T-helper 17 cell (primary cell): Measurements from ENCODE around the gene RPL41. TPM values are rescaled to one million over a fixed set of nuclear protein-coding genes. Genes with fewer than 3 reads are reported as not detected.
"Not testable (repeated sequence)": the region's sequence is repeated elsewhere in the genome, so short reads cannot be mapped to it uniquely, and the experiment has no call there.

ENCODE experiments used
- ATAC-seq: fragments of 150-1000 bp; cut with Tn5 transposase; 2 replicates; pipeline ENCODE4 v1.10.0; 2021; ENCODE audit warnings: mild to moderate bottlenecking, moderate library complexity
- DNase-seq, 3 donors: peaks; one replicate each; pipeline versions ENCODE4 v3.0.0 to v3.0.0-alpha.2; 2020 to 2021
- H3K9me3 ChIP-seq: one replicate; pipeline ENCODE4 v1.7.0; 2013; ENCODE audit warnings: low read length, mild to moderate bottlenecking; ENCODE audit not compliant: control insufficient read depth, poor library complexity, severe bottlenecking
- H3K27ac Mint-ChIP-seq: one replicate; pipeline ENCODE4 v1.8.0; 2022; ENCODE audit warnings: mild to moderate bottlenecking, moderate library complexity, mixed read lengths
- H3K27me3 Mint-ChIP-seq: one replicate; pipeline ENCODE4 v1.8.0; 2022; ENCODE audit warnings: mixed read lengths
- H3K36me3 Mint-ChIP-seq: one replicate; pipeline ENCODE4 v1.8.0; 2022; ENCODE audit warnings: low read depth, mixed read lengths
- H3K4me1 Mint-ChIP-seq: one replicate; pipeline ENCODE4 v1.8.0; 2022; ENCODE audit warnings: mild to moderate bottlenecking, mixed read lengths
- H3K4me3 Mint-ChIP-seq: one replicate; pipeline ENCODE4 v1.8.0; 2022; ENCODE audit warnings: mild to moderate bottlenecking, moderate library complexity, mixed read lengths
- total RNA-seq, 4 donors: library from RNA in 2 of 4; stranded (reverse) in 2 of 4; gene quantifications; one replicate each; pipeline ENCODE4 v1.2.3 and lab custom pipeline; 2022 to 2026

RPL41 gene
- total RNA-seq, 2 donors from 2014 or later: 5,484 to 5,668 TPM

DNA sequence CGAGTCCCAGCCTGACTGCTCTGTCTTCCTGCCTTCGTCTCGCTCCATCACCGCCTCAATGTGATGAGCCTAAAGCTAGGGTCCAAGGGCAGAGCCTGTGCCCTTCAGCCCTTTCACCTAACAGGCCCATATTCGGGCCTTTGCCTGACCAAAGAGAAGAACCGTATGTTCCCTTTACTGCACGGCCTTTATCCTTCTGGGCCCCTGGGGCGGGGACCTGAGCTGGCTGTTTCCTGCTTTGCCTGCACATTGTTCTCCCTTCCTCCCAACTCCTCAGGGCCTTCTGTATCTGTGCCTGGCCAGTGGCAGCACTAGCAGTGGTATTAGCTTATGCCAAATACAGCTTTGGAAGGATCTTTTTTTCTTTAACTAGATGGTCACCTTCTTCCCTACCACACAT is 27.4 kb downstream of the RPL41 start:
- ATAC-seq (no peak), DNase-seq (no peak)
- H3K36me3 Mint-ChIP-seq: peaks cover 8% of the 10 kb centered on the region
- H3K4me3 Mint-ChIP-seq: no peak overlapping the region
- peak overlapping the region; percentile 91 for H3K27ac Mint-ChIP-seq
- no peaks in the 10 kb centered on the region for H3K27me3 Mint-ChIP-seq
- H3K4me1 Mint-ChIP-seq: peaks cover 29% of the 10 kb centered on the region
- H3K9me3 ChIP-seq: no peaks in the 10 kb centered on the region

DNA sequence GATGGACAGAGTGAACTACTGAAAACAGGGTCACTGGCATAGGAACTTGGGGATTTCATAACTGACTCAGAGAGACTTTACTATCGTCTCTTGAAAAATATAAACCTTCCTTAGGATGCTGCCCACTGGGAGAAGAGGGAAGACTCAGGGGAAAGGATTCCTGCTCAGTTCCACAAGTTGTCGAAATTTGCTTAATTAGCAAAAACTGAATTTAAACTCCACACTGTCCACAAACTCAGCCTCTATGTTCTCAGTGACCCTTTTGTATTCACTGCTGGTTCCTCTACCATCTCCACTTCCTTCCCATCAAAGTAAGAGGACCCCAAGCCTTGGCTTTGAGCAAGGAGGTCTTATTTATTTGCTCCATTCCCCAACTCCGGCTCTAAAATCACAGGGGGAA is 28.8 kb downstream of the RPL41 start:
- Mint-ChIP-seq H3K4me1 (peaks cover 25% of the 10 kb centered on the region), H3K36me3 (peaks cover 6% of the 10 kb centered on the region), H3K27me3 (no peaks in the 10 kb centered on the region), H3K27ac (no peak overlapping the region), H3K4me3 (no peak overlapping the region)
- no peak for DNase-seq
- ATAC-seq: no peak
- no peaks in the 10 kb centered on the region for H3K9me3 ChIP-seq

DNA sequence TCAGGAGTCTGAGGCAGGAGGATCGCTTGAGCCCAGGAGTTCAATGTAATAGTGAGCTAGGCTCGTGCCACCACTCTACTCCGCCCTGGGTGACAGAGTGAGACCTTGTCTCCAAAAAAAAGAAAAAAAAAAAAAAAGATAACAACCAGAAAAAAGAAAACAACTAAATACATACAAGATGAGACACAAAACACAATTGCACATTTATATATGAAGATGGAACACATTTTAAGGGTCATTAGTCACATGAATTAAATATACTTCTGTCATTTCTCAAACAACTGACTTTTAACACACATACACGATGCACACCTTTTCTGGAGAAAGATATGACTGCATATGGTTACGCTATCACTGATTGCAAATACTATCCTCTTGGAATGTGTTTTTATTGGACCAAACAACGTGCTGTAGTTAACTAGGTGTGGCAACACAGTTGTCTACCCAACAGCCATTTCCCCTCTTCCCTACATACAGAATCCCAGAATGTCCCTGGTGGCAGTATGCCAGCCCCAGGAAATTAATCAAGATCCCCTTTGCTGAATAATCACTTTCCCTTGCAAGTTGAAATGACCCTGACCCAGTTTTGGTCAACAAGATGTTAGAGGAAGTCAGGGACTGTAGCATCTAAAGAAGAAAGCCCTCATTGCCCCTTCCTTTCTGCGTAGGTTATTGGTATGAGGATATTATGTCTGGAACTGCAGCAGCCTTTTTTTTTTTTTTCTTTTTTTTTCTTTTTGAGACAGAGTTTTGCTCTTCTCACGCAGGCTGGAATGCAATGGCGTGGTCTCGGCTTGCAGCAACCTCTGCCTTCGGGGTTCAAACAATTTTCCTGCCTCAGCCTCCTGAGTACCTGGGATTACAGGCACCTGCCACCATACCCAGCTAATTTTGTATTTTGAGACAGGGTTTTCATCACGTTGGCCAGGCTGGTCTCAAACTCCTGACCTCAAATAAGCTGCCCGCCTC is 30.3 kb downstream of the RPL41 start:
- no peaks in the 10 kb centered on the region for H3K9me3 ChIP-seq
- Mint-ChIP-seq H3K27ac (peak overlapping the region; percentile 79), H3K4me1 (peaks cover 32% of the 10 kb centered on the region), H3K4me3 (no peak overlapping the region), H3K36me3 (no peaks in the 10 kb centered on the region), H3K27me3 (no peaks in the 10 kb centered on the region)
- ATAC-seq (no peak), DNase-seq (no peak)

DNA sequence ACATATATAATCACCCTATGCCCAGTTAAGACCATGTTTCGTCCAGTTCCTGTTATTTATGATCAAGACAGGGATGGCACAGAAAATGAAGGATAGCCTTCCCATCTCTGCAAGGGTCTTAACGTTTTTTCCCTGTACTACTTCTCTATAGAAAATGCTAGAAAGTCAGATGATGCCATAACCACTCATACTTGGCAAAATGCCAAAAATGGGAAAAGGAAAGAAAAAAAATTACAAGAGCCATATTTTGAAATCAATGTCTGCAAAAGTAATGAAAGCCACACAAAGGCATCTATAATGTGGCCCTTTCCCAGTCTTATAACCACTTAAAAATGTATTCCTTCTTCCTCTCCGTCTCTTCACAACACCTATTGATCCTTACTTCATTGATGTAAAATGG is 34.1 kb downstream of the RPL41 start:
- Mint-ChIP-seq H3K4me1 (peaks cover 30% of the 10 kb centered on the region), H3K4me3 (peak overlapping the region; percentile 71), H3K27me3 (no peaks in the 10 kb centered on the region), H3K27ac (peak overlapping the region; percentile 93), H3K36me3 (no peaks in the 10 kb centered on the region)
- DNase-seq (no peak), ATAC-seq (no peak)
- no peaks in the 10 kb centered on the region for H3K9me3 ChIP-seq

DNA sequence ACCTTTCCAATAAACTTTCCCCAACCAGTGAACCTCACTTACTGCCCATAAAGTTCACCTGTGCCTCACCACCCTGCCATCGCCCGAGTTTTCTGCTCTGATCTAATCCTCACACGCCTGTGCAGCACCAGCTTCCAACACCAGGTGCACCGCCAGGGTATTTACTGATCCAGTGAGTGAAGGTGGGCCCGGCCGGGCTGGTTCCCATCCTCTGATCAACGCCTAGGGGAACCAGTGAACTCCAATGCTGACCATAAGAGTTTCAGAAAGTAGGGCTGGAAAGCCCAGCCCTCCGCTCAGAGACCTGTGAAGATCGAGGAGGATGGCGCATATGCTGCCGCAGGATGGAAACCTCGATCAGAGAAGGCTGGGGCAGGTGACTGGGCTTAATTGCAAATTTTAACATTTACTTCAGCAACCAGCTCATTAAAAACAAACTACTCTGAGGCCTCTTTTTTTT is 35.3 kb downstream of the RPL41 start:
- Mint-ChIP-seq H3K27me3 (no peaks in the 10 kb centered on the region), H3K4me1 (peaks cover 27% of the 10 kb centered on the region), H3K36me3 (no peaks in the 10 kb centered on the region), H3K4me3 (peak overlapping the region; percentile 91), H3K27ac (peak overlapping the region; percentile 93)
- DNase-seq (peak; percentile 41 to 49 (median 46)), ATAC-seq (peak; percentile 75)
- H3K9me3 ChIP-seq: no peaks in the 10 kb centered on the region

DNA sequence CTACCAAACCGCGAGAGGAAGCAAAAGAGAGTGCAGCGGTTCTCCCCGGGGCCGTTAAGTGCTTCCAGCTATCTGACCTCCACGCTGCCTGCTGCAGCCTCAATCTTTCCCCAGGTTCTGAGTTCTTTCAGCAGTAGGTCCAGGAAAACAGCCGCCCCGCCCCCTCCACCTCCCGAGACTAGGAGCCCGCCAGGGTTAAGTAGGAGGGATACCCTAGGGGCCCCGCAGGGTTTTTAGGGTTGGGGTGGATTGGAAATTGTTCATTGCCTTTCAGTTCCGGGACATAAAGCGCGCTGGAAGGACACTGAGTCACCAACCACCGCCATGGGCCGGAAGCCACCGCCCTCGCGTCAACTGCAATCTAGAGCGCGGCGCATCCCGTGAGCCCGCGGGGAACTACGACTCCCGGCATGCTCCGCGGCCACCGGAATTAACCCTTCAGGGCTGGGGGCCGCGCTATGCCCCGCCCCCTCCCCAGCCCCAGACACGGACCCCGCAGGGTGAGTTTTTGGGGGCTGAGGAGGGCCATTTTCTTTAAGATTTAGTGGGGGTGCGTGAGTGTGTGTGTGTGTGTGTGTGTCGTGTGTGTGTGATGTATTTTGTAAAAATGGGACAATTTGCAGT is 35.8 kb downstream of the RPL41 start, which contains the start of gene MYL6B:
Gene MYL6B (plus strand): TSS at position 456 of the 624 bp plus-strand sequence. CDS start 1,332 bp downstream, outside the sequence.
- peak within 1 kb of the TSS; percentile 91 for H3K4me3 Mint-ChIP-seq
- ATAC-seq: peak; percentile 95
- peaks cover 27% of the 10 kb centered on the region for H3K4me1 Mint-ChIP-seq
- no peaks in the 10 kb centered on the region for H3K36me3 Mint-ChIP-seq
- H3K27me3 Mint-ChIP-seq: no peaks in the 10 kb centered on the region
- peak within 1 kb of the TSS; percentile 93 for H3K27ac Mint-ChIP-seq
- DNase-seq: peak; percentile 85 to 89 (median 87)
- no peaks in the 10 kb centered on the region for H3K9me3 ChIP-seq

DNA sequence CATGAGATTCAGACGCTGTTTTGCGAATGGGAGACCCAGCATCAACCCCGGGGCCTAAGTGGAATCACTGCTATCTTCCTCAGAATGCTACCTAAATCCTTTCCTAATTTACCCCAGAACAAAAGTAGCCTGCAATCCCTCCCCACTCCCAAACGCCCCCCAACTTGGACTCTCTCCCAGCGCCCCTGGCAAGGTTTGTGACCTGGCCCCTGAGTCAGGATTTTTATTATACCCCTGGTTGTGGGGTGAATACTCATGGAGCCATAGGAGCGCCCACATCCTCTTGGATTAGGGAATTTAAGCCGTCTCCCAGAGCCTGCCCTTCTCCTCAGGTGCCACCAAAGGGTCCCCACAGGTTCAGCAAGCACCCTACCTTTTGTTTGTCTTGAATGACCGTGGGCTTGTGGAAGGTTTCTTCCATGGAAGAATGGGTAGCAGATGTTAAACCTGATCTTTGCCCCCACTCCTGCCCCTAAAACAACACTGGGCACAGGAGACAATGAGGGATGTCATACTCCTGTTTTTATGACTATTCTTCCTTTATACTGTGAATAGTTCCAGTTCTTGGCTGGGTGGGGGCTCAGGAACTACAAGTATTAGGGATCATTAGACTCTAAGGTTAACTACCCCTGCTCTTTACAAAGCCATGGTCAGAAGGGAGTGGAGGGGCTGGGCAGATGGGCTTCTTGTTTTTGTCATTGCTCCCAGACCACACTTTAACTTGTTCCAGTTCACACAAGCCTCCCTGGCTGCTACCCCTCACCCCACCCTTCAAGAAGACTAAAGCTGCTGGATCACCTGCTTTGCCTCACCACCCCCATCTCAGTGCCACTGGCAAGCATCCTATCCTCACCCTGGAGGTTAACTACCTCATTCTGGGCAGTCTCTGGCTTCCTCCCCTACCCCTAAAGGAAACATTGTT is 36.6 kb downstream of the RPL41 start:
- DNase-seq (no peak), ATAC-seq (no peak)
- no peaks in the 10 kb centered on the region for H3K9me3 ChIP-seq
- Mint-ChIP-seq H3K27ac (peak overlapping the region; percentile 93), H3K36me3 (no peaks in the 10 kb centered on the region), H3K4me1 (peaks cover 30% of the 10 kb centered on the region), H3K27me3 (no peaks in the 10 kb centered on the region), H3K4me3 (peak overlapping the region; percentile 91)

DNA sequence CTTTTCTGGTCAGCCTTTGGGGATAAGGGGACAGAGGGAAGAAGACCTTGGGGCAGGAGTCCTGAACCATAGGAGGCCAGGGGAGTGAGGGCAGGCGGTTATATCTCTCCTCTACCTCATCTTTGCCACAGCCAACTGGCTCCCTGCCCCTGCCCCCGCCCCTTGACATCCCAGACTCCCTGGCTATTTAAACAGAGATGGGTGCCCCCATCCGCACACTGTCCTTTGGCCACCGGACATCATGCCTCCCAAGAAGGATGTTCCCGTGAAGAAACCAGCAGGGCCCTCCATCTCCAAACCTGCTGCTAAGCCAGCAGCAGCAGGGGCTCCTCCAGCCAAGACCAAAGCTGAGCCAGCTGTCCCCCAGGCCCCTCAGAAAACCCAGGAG is 37.2 kb downstream of the RPL41 start:
- ATAC-seq: no peak
- peaks cover 4% of the 10 kb centered on the region for H3K36me3 Mint-ChIP-seq
- H3K27me3 Mint-ChIP-seq: no peaks in the 10 kb centered on the region
- H3K9me3 ChIP-seq: no peaks in the 10 kb centered on the region
- H3K4me3 Mint-ChIP-seq: peak overlapping the region; percentile 56
- H3K27ac Mint-ChIP-seq: peak overlapping the region; percentile 93
- H3K4me1 Mint-ChIP-seq: peaks cover 34% of the 10 kb centered on the region
- no peak for DNase-seq

DNA sequence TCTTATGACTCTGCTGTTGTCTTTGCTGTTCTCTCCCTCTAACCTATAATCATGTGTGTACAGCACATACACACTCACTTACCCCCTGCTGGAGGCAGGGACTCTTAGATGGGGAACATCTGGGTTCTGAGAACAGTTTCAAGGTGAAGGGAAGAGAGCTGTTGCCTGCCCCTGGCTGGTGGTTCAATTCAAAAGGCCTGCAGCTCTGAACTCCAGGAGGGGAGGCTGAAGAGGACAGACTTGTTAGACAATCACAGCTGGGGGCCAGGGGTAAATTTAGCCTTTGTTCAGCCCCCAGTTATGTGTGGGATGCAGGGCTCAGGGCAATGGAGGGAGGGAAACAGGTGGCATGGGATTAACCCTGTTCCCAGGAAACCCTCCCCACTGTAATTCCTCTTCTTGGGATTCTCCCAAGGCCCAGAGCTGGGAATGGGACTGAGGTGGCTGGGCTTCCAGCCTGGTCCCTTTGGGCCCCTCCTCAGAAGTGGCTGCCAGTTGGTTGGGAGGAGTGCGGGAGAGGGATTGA is 37.9 kb downstream of the RPL41 start:
- Mint-ChIP-seq H3K4me3 (no peak overlapping the region), H3K27ac (peak overlapping the region; percentile 93), H3K4me1 (peaks cover 41% of the 10 kb centered on the region), H3K27me3 (no peaks in the 10 kb centered on the region), H3K36me3 (peaks cover 9% of the 10 kb centered on the region)
- ATAC-seq (no peak), DNase-seq (no peak)
- no peaks in the 10 kb centered on the region for H3K9me3 ChIP-seq

DNA sequence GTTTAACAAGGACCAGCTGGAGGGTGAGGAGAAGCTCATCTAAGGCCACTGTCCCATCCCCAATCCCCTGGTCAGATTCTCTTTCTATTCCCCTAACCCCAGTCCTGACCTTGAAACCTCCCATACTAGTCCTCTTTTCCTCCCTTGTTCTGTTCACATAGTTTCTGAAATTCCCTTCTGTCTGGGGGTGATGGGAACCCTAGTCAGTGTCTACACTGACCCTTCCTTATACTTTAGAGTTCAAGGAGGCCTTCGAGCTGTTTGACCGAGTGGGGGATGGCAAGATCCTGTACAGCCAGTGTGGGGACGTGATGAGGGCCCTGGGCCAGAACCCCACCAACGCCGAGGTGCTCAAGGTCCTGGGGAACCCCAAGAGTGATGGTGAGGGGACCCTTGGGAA is 38.4 kb downstream of the RPL41 start:
- H3K27me3 Mint-ChIP-seq: no peaks in the 10 kb centered on the region
- no peak for ATAC-seq
- peaks cover 44% of the 10 kb centered on the region for H3K4me1 Mint-ChIP-seq
- H3K36me3 Mint-ChIP-seq: peaks cover 9% of the 10 kb centered on the region
- H3K9me3 ChIP-seq: no peaks in the 10 kb centered on the region
- no peak overlapping the region for H3K4me3 Mint-ChIP-seq
- H3K27ac Mint-ChIP-seq: peak overlapping the region; percentile 93
- DNase-seq: no peak

DNA sequence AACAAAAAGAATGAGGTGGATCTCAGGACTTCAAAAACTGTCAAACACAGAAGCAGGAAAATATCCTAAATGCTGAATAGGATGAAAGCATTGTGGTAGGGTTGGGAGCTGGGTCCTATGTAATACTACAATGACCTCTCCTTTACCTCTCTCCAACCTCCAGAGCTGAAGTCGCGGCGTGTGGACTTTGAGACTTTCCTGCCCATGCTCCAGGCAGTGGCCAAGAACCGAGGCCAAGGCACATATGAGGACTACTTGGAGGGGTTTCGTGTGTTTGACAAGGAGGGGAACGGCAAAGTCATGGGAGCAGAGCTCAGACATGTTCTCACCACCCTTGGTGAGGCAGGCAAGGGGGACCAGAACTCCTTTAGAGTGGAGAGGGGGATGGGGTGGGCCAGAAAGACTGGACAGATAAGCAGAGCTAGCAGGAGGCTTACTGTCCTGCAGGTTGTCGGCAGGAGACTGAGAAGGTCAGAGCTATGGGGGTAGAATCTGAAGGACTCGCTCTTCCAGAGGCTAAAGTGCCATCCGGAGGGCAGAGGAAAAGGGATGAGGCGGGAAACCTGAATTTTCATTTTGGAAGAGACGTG is 38.9 kb downstream of the RPL41 start:
- Mint-ChIP-seq H3K4me3 (no peak overlapping the region), H3K27ac (peak overlapping the region; percentile 93), H3K27me3 (no peaks in the 10 kb centered on the region), H3K36me3 (peaks cover 9% of the 10 kb centered on the region), H3K4me1 (peaks cover 47% of the 10 kb centered on the region)
- ATAC-seq: no peak
- no peak for DNase-seq
- H3K9me3 ChIP-seq: no peaks in the 10 kb centered on the region

DNA sequence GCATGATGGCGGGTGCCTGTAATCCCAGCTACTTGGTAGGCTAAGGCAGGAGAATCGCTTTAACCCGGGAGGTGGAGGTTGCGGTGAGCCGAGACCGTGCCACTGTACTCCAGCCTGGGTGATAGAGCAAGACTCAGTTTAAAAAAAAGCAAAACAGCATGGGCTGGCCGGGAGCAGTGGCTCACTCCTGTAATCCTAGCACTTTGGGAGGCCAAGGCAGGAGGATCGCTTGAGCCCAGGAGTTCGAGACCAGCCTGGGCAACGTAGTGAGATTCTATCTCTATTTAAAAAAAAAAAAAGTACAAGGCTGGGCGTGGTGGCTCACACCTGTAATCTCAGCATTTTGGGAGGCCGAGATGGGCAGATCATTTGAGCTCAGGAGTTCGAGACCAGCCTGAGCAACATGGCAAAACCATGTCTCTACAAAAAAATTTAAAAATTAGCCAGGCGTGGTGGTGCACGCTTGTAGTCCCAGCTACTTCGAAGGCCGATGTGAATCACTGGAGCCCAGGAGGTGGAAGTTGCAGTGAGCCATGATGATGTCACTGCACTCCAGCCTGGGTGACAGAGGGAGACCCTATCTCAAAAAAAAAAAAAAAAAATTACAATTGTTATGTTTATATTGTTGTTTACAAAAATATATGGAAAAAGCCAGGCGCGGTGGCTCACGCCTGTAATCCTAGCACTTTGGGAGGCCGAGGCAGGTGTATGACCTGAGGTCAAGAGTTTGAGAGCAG is 40.2 kb downstream of the RPL41 start:
- Mint-ChIP-seq H3K36me3 (peaks cover 11% of the 10 kb centered on the region), H3K4me3 (peak overlapping the region; percentile 100), H3K4me1 (peaks cover 48% of the 10 kb centered on the region), H3K27ac (peak overlapping the region; percentile 99)
- ATAC-seq, H3K9me3 ChIP-seq, H3K27me3 Mint-ChIP-seq, DNase-seq: not testable (repeated sequence)
